COLO668 (cell line): ENCODE data around the gene KRT85.
"Not testable (repeated sequence)": the region's sequence is repeated elsewhere in the genome, so short reads cannot be mapped to it uniquely, and the experiment has no call there.

Experiments used
- DNase-seq: peaks from one replicate; lab custom pipeline; 2025; ENCODE audit not compliant: unreplicated experiment; lab: John Stamatoyannopoulos, UW

The KRT85 gene

DNA sequence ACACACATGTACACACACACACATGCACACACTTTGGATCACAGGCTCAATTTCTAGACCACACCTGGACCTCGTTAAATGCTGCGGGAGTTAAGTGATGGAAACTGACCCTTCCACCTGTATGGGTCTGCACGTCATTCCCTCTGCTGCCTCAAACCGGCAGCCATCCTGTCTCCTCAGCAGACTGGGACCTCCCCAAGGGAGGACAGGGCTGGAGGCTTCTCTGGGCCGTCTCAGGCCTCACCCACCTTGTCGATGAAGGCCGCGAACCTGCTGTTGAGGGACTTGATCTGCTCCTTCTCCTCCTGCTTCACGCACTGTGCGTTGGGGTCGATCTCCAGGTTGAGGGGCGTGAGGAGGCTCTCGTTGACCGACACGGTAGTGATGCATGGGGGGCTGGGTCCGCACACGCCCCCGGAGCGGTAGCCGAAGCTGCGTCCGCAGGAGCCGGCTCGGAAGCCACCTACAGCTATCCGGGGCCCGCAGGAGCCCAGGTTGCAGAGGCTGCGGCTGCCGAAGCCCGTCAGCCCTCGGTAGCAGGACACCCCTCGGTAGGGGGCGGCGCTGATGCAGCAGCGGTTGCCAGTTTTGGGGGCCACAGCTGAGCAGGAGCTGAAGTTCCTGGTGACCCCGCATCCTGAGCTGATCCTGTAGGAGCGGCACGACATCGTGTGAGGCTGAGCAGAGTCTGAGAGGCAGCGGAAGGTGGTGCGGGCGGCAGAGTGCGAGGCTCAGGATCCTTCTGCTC lies at the start of gene KRT85:
Gene KRT85, minus strand, starts transcription at position 744 of the 748 bp plus-strand sequence. Its CDS starts 76 bp downstream, at position 668.
- DNase-seq, result no peak

DNA sequence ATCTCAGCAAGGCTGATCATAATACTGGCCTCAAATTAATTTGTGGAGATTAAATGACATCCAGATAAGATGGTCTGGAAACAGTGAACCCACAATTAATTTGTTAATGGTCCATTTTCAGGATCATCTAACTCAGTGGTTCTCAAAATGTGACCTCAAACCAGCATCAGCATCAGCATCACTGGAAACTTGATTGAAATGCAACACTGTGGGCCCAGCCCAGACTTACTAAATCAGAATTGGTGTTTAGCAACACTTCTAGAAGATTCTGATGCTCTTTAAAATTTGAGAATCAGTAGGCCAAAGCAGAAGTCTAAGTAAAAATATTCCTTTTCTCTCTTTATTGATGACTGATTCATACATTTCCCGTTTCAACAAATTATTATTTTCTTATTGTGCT lies 49.5 kb upstream of the KRT85 start:
- no peak for DNase-seq

DNA sequence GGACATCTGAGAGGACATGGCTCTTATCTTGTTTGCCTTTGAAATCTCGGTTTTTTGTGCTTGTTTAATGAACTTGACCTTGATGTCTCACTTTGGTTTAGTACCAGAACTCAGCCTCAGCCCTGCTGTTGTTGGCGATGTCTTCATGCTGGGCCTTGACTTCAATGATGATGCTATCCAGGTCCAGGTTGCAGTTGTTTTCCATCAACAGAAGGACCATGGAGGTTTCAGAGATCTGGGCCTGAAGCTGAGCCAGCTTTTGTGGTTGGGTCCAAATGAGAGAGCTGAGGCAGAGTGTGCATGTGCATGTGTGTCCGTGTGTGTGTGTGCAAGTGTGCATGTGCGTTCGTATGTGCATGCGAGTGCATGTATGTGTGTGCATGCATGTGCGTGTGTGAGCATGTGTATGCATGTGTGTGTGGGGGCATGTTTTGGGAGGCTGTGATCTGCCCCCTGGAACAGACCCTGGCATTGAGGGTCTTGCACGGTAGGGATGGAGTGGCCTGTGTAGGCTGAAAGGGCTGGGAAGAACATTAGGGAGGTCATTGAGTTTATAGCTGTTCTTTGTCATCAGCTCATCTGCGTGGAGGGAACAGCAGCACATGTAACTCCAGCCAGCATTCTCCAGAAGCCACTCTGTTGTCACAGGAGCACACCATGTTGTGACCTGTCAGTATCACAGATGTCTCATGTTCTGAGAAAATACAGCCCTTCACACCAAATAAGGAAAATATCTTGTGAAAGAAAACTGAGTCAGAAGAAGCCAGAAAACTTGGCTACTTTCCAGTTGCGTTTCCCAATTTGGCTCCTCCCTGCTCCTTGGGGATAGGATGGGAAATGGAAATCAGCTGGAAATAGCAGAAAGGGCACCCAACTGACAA lies 48.8 kb upstream of the KRT85 start:
- DNase-seq, result no peak

DNA sequence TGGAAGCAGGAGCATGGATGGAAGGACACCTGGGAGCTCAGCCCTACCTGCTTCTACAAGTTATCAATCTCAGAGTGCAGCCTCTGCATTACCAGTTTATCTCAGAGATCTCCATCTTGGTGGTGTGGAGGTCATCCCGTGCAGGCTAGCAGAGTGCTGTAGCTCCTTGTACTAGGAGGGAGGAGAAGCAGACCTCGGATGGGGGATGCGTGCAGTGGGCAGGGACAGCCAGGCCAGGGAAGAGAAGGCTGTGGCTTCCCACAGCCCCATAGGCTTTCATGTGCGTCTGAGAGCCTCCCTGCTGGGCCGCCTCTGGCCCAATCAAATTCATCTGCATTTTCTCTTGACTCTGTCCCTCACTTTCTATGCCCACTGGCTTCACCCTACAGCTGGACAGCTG lies 47.7 kb upstream of the KRT85 start:
- no peak for DNase-seq

DNA sequence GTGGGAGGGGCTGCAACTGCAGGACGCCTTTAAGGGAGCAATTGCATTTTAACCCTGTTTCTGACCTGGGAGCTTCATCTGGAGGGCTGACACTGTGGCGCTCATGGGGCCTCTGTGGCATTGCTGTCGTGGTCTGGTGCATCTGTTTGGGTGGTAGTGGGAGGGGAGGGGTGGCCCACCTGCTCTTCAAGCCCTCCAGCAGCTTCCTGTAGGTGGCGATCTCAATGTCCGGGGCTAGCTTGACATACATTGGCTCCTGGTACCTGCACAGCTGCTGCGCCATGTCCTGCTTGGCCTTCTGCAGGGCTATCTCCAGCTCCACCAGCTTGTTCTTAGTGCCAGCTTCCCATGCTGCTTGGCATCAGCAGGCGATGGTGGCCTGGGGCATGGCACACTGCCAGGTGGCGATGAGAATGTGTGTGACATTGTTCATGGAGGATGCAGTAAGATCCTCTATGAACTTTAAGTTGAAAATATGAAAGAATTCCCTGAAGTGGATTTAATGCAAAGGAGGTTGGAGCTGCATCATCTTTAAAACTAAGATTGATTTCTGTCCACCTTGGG lies 46.6 kb upstream of the KRT85 start:
- DNase-seq, result no peak

DNA sequence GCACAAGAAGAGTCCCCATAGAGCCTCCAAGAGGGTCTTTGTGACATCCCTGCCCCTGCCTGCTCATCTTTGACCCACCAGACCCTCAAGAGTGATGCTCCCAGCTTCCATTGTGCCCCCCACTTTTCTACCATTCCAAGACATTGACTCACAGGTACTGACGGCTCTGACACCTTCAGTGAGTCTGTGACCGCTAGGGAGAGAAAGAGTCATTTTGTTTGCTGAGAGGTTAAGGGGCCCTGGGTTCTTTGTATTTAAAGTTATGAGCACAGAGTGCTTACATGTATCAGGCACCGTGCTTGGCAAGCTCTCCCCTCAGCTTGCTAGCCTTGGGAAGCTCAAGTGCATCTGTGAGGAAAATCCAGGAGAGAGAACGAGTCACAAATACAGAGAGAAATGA lies 45.9 kb upstream of the KRT85 start:
- no peak for DNase-seq

DNA sequence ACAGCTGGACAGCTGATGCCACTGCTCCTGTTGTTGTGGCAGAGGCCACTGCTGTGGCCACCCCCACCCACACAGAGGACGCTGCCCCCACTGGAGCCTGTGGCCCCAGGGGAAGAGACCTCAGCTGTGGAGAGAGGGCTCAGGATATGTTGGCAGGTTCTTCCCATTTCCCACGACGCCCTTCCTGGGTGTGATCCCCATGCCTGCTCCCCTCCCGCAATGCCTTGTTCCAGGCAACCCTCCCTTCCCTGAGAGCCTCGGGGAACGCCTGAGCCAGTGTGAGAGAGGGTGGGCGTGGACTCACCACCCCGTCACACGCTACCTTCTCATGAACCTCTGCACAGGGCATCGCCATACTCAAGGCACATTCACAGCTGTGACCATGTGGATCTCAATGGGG lies 44.5 kb upstream of the KRT85 start:
- no peak for DNase-seq

DNA sequence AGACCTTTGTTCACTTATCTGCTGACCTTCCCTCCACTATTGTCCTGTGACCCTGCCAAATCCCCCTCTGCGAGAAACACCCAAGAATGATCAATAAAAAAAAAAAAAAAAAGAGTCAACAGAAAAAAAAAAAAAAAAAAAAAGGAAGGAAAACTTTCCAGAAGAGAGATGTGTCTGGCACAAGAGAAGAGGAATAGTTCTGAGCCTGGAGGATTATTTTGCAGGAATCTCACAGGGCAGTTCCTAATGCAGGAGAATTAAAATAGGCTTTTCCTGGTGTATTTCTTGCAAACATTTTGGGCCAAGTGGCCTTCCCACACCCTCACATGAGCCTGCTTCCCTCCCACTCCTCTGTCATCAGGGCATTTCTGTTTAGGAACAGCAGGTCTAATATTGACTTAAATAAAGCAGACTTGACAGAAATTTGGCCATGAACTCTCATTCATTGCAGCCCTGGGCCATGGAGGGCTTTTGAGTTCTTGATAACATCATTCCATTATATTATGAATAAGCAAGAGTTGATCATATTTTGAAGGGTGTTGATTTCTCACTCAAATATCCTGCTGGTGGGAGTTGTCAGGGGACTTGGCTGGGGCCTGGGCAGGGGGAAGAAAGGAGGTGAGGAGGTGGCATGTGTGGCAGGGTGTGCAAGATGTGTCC lies 43.4 kb upstream of the KRT85 start:
- DNase-seq, result not testable (repeated sequence)

DNA sequence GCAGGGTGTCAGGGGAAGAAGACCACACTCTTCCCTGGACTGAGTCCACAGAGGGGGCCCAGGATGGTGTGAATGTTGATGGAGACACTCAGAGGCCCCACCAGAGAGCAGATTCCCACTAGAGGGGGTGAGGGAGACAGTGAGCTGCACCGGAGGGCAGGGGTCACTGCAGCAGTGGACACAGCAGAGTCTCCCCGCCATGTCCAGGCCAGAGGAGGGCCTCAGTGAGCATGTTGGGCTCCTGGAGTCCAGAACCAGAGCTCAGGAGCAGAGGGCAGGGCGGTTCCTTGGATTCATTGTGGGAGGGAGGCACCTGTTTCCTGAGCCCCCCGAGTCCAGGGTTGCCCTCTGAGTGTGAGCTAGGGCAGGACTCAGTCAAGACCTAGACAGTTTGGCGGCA lies 40.6 kb upstream of the KRT85 start:
- no peak for DNase-seq

DNA sequence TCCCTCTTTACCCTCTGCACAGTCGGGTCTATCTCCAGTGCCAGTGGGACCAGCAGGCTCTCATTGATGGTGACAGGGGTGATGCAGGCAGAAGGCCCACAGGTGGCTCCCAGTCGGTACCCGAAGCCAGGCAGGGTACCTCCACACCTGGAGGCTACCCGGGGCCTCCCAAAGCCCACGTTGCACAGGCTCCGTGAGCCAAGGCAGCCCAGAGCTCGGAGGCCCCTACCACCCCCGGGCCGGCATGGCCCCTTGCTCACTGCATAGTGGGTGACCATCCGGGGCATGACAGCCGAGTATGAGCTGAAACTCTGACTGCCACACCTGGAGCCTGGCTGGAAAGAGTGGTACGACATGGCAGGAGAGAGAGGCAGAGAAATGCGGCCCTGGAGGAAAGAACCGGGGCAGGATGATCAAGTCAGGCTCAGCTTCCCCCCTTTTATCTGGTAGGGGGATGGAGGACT lies 38.7 kb upstream of the KRT85 start, which contains the start of gene KRT82:
Gene KRT82, minus strand, starts transcription at position 414 of the 464 bp plus-strand sequence. Its CDS starts 58 bp downstream, at position 356.
- no peak for DNase-seq

DNA sequence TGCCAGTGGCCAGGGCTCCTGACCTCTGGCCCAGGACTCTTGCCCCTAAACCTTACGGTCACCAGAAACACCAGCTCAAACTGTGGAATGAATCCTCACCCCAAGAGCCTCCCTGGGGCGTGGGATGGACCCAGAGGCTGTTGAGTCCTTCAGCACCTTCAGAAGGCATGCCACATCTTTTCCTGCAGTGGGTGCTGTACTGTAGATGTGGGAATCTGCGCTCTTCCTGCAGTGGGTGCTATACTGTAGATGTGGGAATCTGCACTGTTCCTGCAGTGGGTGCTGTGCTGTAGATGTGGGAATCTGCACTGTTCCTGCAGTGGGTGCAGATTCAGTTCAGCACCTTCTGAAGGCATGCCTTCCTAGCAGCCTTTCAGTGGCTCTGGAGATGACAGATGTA lies 37.7 kb upstream of the KRT85 start:
- no peak for DNase-seq

DNA sequence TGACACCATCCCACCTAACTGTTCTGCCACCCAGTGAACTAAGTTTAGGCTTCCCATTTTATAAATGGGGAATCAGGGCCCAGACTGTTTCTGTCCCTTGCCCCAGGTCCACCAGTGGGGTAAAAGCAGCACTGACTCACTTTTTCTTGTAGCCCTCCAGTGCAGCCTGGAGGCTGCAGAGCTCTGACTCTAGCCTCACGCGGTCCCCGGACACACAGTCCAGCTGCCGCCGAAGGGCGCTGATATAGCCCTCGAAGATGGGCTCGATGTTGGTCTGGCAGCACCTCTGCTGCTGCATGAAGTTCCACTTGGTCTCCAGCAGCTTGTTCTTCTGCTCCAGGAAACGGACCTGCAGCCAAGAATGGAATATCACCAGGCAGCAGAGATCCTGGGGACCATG lies 36.3 kb upstream of the KRT85 start:
- DNase-seq, result no peak

DNA sequence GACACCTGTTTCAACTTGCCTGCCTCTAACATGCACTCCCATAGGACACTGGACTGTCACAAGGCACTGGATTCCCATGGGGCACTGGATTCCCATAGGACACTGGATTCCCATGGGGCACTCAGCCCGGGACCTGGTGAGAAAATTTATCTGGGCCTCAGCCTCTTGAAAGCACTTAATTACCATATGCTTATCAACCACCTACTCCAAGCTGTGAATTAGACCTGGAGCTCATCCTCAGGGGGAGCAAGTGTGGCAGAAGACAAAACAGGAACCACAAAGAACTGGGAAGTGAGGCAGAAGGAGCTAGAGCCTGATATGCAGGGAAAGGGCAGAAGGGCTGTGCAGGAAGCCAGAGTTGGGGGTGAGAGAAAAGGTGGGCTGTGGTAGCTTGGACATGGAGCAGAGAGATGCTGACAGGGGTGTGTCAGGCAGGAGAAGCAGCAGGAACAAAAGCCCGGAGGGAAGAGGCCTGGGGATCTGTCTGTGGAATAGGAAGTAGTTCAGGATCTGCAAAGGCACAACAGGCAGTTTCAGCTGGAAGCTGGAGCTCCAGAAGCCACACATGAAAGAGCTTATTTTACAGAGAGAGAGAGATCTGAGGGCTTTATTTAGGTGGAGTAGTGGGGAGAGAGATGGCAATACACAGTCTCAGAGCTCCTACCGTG lies 35.7 kb upstream of the KRT85 start:
- no peak for DNase-seq

DNA sequence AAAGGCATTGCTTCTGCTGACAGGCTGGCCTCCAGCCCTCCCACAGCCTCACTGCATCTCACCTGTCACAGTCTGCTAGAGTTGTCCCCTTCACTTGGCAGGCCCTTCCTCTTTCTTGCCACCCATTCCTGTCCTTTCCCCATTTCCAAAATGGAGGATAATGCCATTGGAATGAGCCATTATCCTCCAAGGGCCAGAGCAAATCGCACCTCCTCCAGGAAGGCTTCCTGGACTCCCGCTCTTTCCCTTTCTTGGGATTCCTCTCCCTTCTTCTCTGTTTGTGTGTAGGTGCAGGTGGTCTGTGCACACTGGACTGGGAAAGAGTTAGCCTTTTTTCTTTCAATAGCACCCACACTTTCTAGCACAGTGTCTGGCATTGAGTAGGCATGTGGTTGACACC lies 35.1 kb upstream of the KRT85 start:
- no peak for DNase-seq

DNA sequence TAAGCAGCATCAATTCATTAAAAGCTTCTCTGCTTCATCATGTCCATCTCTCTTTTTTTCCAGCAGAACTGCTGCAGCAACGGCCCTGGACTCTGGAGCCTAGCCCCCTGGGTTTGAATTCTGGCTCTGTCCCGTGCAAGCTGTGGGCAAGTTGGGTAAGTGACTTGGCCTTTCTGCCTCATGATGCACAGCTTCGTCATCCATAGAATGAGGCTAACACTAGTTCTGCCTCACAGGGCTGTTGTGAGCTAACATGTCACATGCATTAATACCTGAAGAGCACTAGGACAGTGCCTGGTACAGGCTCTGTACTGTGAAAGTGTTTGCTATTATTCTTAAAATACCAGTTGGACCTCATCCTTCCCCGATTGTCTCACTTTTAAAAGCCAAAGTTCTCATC lies 34.6 kb upstream of the KRT85 start:
- DNase-seq, result no peak

DNA sequence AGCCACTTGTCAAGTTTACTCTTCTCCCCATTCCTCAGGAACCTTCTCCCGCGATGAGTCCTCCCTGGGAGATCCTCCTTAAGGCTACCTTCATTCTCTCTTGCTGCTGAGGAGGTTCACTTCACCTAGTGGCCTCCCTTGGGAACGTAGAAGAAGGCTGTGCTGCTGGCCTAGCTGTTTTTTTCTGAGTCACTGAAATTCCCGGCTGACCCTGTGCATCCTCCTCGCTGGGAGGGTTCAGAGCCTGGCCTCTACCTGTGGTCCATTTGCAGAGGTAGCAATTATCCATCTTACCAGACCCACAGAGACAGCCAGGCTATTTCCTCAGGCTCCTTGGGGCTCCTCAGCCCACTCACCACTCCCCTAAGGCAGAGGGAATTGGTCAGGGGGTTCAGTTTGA lies 34.2 kb upstream of the KRT85 start:
- DNase-seq, result no peak

DNA sequence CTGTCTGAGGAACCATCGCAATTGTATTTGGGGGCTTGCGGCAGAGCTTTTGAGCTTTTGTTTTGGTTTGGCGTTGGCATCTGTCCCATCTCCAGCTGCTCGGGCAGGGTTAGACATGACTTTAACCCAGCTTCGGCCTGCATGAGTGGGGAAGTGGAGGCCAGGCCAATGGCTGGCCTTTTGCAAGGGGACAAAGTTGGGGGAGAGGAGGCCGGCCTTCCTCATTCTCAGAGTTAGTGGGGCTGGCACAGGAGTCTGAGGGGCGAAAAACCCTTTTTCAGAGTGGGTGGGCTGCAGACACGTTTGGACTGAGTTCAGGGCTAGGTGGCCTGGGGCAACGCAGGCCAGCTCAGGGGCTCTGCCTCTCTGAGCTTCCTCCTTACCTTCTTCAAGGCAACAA lies 33.6 kb upstream of the KRT85 start:
- no peak for DNase-seq

DNA sequence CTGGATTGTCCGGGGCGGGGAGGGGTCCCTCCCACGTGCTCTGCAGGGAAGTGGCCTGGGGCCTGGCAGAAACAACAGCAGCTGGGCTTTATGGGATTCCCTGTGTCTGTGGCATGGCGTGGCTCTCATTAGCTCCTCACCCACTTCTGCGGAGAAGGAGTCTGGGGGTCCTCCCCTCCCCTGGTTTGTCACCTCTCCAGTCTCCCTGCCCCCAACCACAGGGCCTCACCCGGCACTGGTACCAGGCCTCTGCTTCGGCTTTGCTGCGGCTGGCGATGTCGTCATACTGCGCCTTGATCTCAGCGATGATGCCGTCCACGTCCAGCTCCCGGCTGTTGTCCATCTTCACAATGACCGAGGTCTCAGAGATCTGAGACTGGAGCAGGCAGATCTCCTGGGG lies 32.5 kb upstream of the KRT85 start:
- no peak for DNase-seq

DNA sequence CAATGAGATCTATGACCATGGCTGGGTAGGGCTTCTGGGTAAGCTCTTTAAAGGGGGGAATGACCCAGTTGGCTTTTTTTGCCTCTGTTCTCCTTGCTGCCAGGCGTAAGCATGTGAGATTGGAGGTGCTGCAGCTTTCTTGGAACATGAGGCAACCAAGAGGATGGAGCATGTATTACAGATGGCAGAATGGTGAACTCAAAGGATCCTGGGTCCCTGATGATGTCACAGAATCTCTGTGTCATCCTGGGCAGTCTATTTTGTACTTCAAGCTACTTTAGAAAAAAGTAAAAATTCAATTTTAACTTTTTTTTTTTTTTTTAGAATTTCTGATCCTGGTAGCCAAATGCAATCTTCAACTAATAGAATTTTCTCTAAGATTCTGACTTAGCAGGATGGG lies 30.9 kb upstream of the KRT85 start:
- no peak for DNase-seq

DNA sequence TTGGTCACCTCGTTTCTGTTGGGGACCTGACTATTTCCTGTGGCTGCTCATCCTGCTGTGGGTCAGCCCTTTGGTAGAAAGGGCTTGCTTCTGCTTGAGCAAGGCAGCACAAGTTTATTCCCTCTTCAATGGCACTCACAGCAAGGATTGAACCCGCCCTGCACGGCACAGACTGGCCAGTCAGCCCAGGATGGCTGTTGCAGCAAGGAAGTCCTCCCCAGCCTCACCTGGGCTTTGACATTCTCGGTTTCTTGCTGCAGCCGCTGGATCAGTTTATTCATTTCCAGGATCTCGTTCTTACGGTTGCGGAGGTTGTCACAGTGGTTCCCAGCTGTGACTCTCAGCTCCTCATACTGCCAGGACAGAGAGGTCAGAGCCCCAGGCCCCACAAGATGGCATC lies 29.4 kb upstream of the KRT85 start:
- DNase-seq, result no peak
